GM19193 (cell line): ENCODE measurements around the gene FLAD1.

ENCODE experiments used
- POLR2A ChIP-seq: IDR thresholded peaks from 4 replicates; pipeline ENCODE4 v1.6.1; 2011; ENCODE audit not compliant: insufficient read depth, insufficient read length; ENCODE audit errors: extremely low read depth

The FLAD1 gene

GRCh38 chr1:154970631-154971340 is 12.4 kb upstream of the FLAD1 start, which contains the start of gene SHC1:
Gene SHC1, minus strand, starts transcription at chr1:154970747. Its CDS starts 221 bp downstream, at chr1:154970526.
- TF ChIP-seq POLR2A, result peak; percentile 42

- TF ChIP-seq POLR2A, result no peak
Measured at GRCh38 chr1:154971341-154971998, 11.7 kb upstream of the FLAD1 start.

GRCh38 chr1:154972213-154972516 is 11.0 kb upstream of the FLAD1 start:
- TF ChIP-seq POLR2A, result no peak

GRCh38 chr1:154972517-154973343 is 10.4 kb upstream of the FLAD1 start:
- TF ChIP-seq POLR2A, result no peak

GRCh38 chr1:154973344-154974101 is 9.6 kb upstream of the FLAD1 start:
- peak; percentile 60 for TF ChIP-seq POLR2A

- TF ChIP-seq POLR2A, result peak; percentile 80
Measured at GRCh38 chr1:154974102-154974807, 8.9 kb upstream of the FLAD1 start, which contains the start of gene CKS1B. Gene CKS1B, plus strand, starts transcription at chr1:154974681. Its CDS starts 65 bp downstream, at chr1:154974746.

GRCh38 chr1:154974808-154975408 is 8.2 kb upstream of the FLAD1 start:
- no peak for TF ChIP-seq POLR2A

- TF ChIP-seq POLR2A, result peak; percentile 34
Measured at GRCh38 chr1:154975409-154976059, 7.6 kb upstream of the FLAD1 start.

GRCh38 chr1:154978360-154978759 is 4.8 kb upstream of the FLAD1 start:
- no peak for TF ChIP-seq POLR2A

GRCh38 chr1:154982341-154982740 is 803 bp upstream of the FLAD1 start:
- TF ChIP-seq POLR2A, result no peak

- no peak for TF ChIP-seq POLR2A
Measured at GRCh38 chr1:154983776-154984466, 777 bp downstream of the FLAD1 start.

GRCh38 chr1:154987326-154987725 is 4.2 kb downstream of the FLAD1 start:
- no peak for TF ChIP-seq POLR2A
